ENCODE measurements around the gene OR52B4.
"Not testable (repeated sequence)": the region's sequence is repeated elsewhere in the genome, so short reads cannot be mapped to it uniquely, and the experiment has no call there.

GRCh38 chr11:4406206-4406605 is 38.0 kb upstream of the OR52B4 start:
- TF ChIP-seq, protein P1, sequence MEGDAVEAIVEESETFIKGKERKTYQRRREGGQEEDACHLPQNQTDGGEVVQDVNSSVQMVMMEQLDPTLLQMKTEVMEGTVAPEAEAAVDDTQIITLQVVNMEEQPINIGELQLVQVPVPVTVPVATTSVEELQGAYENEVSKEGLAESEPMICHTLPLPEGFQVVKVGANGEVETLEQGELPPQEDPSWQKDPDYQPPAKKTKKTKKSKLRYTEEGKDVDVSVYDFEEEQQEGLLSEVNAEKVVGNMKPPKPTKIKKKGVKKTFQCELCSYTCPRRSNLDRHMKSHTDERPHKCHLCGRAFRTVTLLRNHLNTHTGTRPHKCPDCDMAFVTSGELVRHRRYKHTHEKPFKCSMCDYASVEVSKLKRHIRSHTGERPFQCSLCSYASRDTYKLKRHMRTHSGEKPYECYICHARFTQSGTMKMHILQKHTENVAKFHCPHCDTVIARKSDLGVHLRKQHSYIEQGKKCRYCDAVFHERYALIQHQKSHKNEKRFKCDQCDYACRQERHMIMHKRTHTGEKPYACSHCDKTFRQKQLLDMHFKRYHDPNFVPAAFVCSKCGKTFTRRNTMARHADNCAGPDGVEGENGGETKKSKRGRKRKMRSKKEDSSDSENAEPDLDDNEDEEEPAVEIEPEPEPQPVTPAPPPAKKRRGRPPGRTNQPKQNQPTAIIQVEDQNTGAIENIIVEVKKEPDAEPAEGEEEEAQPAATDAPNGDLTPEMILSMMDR (IDR thresholded peaks at IDR 0.05): not testable (repeated sequence)
- TF ChIP-seq POLR2A (IDR thresholded peaks at IDR 0.05): not testable (repeated sequence)
